Measurements from ENCODE around the gene BICRAL.
"Not testable (repeated sequence)": the region's sequence is repeated elsewhere in the genome, so short reads cannot be mapped to it uniquely, and the experiment has no call there.

Gene BICRAL

GRCh38 chr6:42848700-42849099 is 66.8 kb downstream of the BICRAL start:
- DNase-seq: no peak

- DNase-seq: no peak
Measured at GRCh38 chr6:42851599-42851998, 69.7 kb downstream of the BICRAL start.

- no peak for DNase-seq
Measured at GRCh38 chr6:42860036-42860435, 78.2 kb downstream of the BICRAL start.

- DNase-seq: no peak
Measured at GRCh38 chr6:42860481-42860880, 78.6 kb downstream of the BICRAL start.

- DNase-seq: no peak
Measured at GRCh38 chr6:42864602-42865001, 82.8 kb downstream of the BICRAL start.

- DNase-seq: no peak
Measured at GRCh38 chr6:42870145-42870936, 88.5 kb downstream of the BICRAL start.

GRCh38 chr6:42871711-42872110 is 89.9 kb downstream of the BICRAL start:
- no peak for DNase-seq

GRCh38 chr6:42873313-42873712 is 91.5 kb downstream of the BICRAL start:
- no peak for DNase-seq

GRCh38 chr6:42877695-42878094 is 95.8 kb downstream of the BICRAL start:
- DNase-seq: no peak

- DNase-seq: peak; percentile 85
Measured at GRCh38 chr6:42879372-42880239, 97.8 kb downstream of the BICRAL start, which contains the start of gene RPL7L1. TSS of gene RPL7L1 (plus strand) at chr6:42879616. CDS start at chr6:42879911, 295 bp downstream.

- not testable (repeated sequence) for DNase-seq
Measured at GRCh38 chr6:42880240-42880817, 98.5 kb downstream of the BICRAL start.

- not testable (repeated sequence) for DNase-seq
Measured at GRCh38 chr6:42880871-42881270, 99.0 kb downstream of the BICRAL start.

- no peak for DNase-seq
Measured at GRCh38 chr6:42885702-42886101, 103.8 kb downstream of the BICRAL start.

GRCh38 chr6:42888201-42888600 is 106.3 kb downstream of the BICRAL start:
- not testable (repeated sequence) for DNase-seq

GRCh38 chr6:42889815-42890214 is 108.0 kb downstream of the BICRAL start:
- no peak for DNase-seq

GRCh38 chr6:42890311-42891198 is 108.7 kb downstream of the BICRAL start:
- peak; percentile 95 for DNase-seq

- DNase-seq: no peak
Measured at GRCh38 chr6:42891199-42891722, 109.4 kb downstream of the BICRAL start.

- DNase-seq: not testable (repeated sequence)
Measured at GRCh38 chr6:42894041-42894828, 112.4 kb downstream of the BICRAL start.

GRCh38 chr6:42896178-42896719 is 114.4 kb downstream of the BICRAL start:
- no peak for DNase-seq

GRCh38 chr6:42898891-42899361 is 117.1 kb downstream of the BICRAL start:
- peak; percentile 79 for DNase-seq

- no peak for DNase-seq
Measured at GRCh38 chr6:42899871-42900270, 118.0 kb downstream of the BICRAL start.
